HG03066 (cell line): ENCODE results near the gene XPO4.
"Not testable (repeated sequence)": the region's sequence is repeated elsewhere in the genome, so short reads cannot be mapped to it uniquely, and the experiment has no call there.

Source experiments
- ATAC-seq: cut with Tn5 transposase; IDR thresholded peaks from one replicate; pipeline ENCODE4 v1.9.1; 2021; ENCODE audit warnings: low read depth; ENCODE audit not compliant: unreplicated experiment

The XPO4 gene

GRCh38 chr13:20891768-20892167 is 10.8 kb downstream of the XPO4 start:
- no peak for ATAC-seq

DNA sequence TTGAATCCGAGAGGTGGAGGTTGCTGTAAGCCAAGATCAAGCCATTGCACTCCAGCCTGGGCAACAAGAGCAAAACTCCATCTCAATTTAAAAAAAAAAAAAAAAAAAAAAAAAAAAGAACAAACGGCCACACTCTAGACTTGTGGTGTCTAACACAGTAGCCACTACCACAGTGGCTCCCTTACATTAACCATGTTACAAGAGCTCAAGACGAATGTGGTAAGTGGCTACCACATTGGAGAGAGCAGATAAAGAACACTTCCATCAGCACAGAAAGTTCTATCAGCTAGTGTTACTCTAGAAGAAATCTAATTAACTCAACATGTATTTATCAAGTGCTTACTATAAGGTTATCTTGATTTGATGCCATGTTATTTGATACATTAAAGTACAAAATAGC is 11.5 kb downstream of the XPO4 start:
- ATAC-seq, result no peak

GRCh38 chr13:20890540-20890939 is 12.0 kb downstream of the XPO4 start:
- ATAC-seq, result not testable (repeated sequence)

DNA sequence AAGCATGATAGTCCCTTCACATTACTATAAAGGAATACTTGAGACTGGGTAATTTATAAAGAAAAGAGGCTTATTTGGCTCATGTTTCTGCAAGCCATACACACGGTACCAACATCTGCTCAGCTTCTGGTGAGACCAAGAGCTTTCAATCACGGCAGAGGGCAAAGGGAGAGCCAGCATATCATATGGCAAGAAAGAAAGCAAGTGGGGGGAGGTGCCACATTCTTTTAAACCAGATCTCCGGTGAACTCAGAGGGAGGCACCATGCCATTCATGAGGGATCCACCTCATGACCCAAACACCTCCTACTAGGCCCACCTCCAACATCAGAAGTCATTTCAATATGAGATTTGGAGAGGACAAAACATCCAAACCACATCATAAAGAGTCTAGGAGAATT is 20.3 kb downstream of the XPO4 start:
- ATAC-seq, result no peak

GRCh38 chr13:20877902-20878301 is 24.6 kb downstream of the XPO4 start:
- no peak for ATAC-seq

GRCh38 chr13:20876802-20877201 is 25.7 kb downstream of the XPO4 start:
- ATAC-seq, result not testable (repeated sequence)

- not testable (repeated sequence) for ATAC-seq
Observed at GRCh38 chr13:20874439-20874838, 28.1 kb downstream of the XPO4 start.

DNA sequence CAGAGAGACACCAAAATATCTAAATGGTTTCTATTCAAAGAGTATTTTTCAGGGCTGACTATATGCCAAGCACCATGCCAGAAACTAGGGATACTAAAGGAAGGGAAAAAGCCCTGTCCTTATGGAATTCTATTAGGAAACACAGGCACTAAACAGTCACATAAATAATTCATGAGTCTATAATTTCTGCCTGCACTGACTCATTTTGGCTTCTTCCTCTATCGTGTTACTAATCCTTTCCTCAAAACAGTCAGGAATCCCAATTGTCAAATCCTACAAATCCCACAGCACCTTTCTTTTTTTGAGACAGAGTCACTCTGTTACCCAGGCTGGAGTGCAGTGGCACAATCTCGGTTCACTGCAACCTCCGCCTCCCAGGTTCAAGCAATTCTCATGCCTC is 29.2 kb downstream of the XPO4 start:
- no peak for ATAC-seq

DNA sequence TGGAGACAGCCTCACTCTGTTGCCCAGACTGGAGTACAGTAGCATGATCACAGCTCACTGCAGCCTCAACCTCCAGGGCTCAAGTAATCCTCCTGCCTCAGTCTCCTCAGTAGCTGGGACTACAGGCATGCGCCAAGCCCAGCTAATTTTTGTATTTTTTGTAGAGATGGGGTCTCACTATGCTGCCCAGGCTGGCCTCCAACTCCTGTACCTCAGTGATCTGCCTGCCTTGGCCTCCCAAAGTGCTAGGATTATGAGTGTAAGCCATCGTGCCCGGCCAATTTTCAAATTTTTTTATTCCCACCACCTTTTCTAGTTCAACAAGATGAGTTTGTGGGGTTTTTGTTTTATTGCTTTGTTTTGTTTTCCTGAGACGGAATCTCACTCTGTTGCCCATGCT is 31.7 kb downstream of the XPO4 start:
- no peak for ATAC-seq

DNA sequence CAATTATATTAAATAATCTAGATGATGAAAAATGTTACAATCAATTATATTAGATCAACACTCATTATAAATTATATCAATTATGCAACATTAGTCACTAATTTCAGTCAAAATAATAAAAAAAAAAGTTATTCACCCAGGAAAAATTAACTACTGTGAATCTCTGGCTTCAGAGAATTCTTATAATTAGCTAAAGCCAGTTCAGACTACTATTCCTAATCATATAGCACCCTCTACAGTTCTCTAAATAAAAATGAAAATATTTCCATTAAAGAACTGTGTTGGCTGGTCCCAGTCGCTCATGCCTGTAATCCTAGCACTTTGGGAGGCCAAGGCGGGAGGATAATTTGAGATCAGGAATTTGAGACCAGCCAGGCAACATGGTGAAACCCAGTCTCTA is 33.0 kb downstream of the XPO4 start:
- no peak for ATAC-seq

GRCh38 chr13:20867408-20867807 is 35.1 kb downstream of the XPO4 start:
- no peak for ATAC-seq

- ATAC-seq, result not testable (repeated sequence)
Observed at GRCh38 chr13:20861666-20862065, 40.9 kb downstream of the XPO4 start.

- no peak for ATAC-seq
Observed at GRCh38 chr13:20860844-20861243, 41.7 kb downstream of the XPO4 start.

- ATAC-seq, result no peak
Observed at GRCh38 chr13:20856650-20857049, 45.9 kb downstream of the XPO4 start.

DNA sequence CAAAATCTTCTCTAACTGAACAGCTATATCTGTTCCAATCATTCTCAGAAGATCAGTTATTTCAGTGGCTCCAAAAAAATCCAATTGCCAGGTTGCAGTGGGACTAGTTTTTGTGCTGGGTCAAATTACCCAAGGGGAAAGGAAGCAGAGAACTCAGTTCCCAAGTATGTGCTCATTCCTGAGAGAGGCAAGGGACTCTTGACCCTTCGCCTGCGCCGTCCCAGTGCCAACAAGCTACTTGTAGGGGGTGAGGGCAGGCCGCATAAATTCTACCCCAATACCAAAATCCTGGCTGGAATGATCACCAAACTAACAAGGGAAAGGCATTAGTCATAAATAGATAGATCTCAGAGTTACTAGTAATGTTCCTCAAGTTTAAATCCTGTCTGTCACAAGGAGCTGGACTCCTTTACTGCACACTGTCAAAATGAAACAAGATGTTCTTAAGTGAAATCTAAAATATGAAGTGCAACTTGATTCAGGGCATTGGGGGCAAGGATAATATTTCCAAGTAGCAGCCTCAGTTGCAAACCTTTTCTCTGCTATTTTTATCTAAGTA is 50.6 kb downstream of the XPO4 start:
- no peak for ATAC-seq

- ATAC-seq, result no peak
Observed at GRCh38 chr13:20848944-20849343, 53.6 kb downstream of the XPO4 start.

GRCh38 chr13:20848203-20848602 is 54.3 kb downstream of the XPO4 start:
- no peak for ATAC-seq

- ATAC-seq, result no peak
Observed at GRCh38 chr13:20847296-20847695, 55.2 kb downstream of the XPO4 start.

DNA sequence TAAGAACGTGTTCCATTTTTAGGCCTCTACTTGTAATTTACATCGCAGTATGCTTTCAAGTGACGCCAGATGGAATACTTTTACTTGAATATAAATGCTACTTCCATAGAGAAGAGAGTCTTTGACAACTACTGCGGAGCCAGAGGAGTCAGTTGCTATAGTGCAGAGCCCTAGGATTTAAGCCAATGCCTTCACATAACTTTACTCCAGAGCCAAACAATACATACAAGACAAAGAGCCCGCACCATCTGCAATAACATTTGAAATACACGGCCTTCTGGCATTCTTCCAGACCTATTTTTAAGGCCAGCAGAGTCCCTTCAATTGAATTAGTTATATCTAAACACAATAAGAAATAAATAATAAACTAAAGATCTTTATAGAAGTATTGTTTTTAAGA is 59.4 kb downstream of the XPO4 start:
- no peak for ATAC-seq

DNA sequence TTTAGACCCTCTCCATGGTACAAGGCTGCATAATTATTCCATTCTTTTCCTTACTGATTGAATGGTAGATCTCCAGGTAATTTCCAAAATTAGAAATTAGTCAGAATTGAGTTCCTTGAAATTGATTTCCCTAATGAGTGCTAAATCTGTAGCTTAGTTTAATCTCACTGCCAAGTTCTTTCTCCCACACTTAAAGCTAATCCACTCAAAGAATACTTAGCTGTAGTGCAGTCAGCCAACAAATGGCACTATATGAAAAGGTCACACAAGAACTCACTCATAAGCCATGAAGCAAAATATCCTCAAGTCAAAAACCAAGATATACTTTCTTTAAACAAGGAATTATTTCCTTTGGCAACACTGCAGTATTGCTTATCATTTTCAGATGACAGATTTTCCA is 62.0 kb downstream of the XPO4 start:
- no peak for ATAC-seq

DNA sequence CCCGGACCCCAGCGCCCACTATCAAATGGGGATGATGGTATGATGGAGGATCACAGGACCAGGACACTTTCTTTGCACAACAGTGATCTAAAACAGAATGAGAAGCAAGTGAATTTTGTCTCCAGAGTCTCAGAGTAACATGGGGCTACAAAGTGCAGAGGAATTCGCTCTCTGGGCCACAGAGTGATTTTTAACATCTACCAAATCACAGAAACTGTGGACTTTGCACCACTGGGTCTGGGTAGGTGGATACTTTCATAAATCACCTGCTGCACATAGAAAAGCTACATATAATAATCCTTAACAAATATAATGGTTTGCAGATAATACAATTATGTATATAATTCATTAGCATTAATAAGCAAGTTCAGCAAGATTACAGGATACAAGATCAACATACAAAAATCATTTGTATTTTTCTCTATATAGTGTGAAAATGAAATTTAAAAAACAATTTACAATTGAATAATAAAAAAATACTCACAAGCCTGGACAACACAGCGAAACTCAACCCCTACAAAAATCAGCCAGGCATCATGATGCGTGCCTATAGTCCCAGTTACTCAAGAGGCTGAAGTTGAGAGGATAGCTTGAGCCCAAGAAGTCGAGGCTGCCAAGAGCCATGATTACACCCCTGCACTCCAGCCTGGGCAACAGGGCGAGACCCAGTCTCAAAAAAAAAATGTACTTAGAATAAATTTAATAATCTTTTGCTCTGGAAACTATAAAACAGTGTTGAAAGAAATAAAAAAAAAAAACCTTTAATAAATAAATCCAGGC is 68.5 kb downstream of the XPO4 start:
- ATAC-seq, result no peak

DNA sequence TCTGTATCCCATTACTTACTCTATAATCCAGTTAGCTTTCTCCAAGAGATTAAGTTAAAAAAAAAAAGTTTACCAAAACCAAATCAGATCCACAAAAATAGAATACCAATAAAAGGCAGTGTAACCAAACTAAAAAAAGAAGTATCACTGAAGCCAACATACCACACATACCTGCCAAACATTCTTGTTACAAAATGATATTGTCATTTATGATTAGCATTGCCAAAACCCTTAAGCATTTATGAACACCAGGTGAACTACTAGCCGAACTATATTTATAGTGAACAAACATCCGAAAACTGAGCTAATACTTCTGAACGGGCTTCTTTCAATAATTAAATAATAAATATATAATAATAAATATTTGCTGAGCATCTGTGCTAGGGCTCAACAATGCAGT is 69.7 kb downstream of the XPO4 start:
- ATAC-seq, result no peak
